Cardiac muscle cell (in vitro differentiated cells and primary cell): ENCODE measurements around the gene DCDC2B. TPM values are rescaled to one million over a fixed set of nuclear protein-coding genes. Genes with fewer than 3 reads are reported as not detected.

Experiments used
- DNase-seq, 2 donors: peaks; one replicate each; pipeline versions ENCODE4 v3.0.0 to v3.0.0-alpha.2; 2010 to 2017; ENCODE audit warnings: low read depth in 1 of 2, low spot score in 1 of 2
- H3K27ac ChIP-seq: fragments of 200-600 bp; sonication (generic); 2 replicates; pipeline ENCODE4 v1.5.1; 2016
- H3K27me3 ChIP-seq: fragments of 200-600 bp; sonication (generic); 2 replicates; pipeline ENCODE4 v1.6.0; 2016; ENCODE audit warnings: control low read depth
- H3K36me3 ChIP-seq: fragments of 200-600 bp; sonication (generic); 2 replicates; pipeline ENCODE4 v1.5.1; 2016; ENCODE audit warnings: control low read depth
- H3K4me1 ChIP-seq: fragments of 200-600 bp; sonication (generic); 2 replicates; pipeline ENCODE4 v1.8.1; 2017; ENCODE audit warnings: low read depth, mild to moderate bottlenecking, mixed run types
- H3K4me3 ChIP-seq: fragments of 200-600 bp; sonication (generic); 2 replicates; pipeline ENCODE4 v1.5.1; 2016; ENCODE audit warnings: mild to moderate bottlenecking
- H3K9me3 ChIP-seq: fragments of 200-600 bp; sonication (generic); 2 replicates; pipeline ENCODE4 v1.5.1; 2017; ENCODE audit warnings: low read depth, mild to moderate bottlenecking, control low read depth
- CTCF ChIP-seq: IDR thresholded peaks from 2 replicates; pipeline ENCODE4 v1.5.1; 2012; ENCODE audit warnings: low read depth, mild to moderate bottlenecking, low read length
- polyA plus RNA-seq: library from polyadenylated mRNA; unstranded; fragments of >200 nt; fragmentation: Nextera tagmentation; extraction: Ambion mirVana; gene quantifications from 2 replicates; pipeline ENCODE4 v1.2.1, GENCODE V29; 2016
- total RNA-seq: library from RNA; depleted of rRNA; stranded (reverse); fragments of >200 nt; gene quantifications from 2 replicates; pipeline ENCODE4 v1.2.3, GENCODE V29; 2016

The DCDC2B gene
- total and polyA plus RNA-seq, 2 experiments from 2014 or later = 0.72 TPM; not detected in 1

GRCh38 chr1:32263744-32264143, 54.9 kb downstream of the DCDC2B start:
- Histone ChIP-seq H3K9me3 (no peaks in the 10 kb centered on the region), H3K27ac (no peak overlapping the region), H3K4me3 (no peak overlapping the region), H3K4me1 (no peaks in the 10 kb centered on the region), H3K36me3 (no peaks in the 10 kb centered on the region), H3K27me3 (no peaks in the 10 kb centered on the region)
- no peak for TF ChIP-seq CTCF
- no peak for DNase-seq

Other genes with a start within 250 kb of the DCDC2B start
- gene KHDRBS1, start 195.2 kb upstream of the DCDC2B start, total RNA-seq = 86.8 and 99.5 TPM in 2 replicates
- 116 and 152 TPM in 2 replicates for gene KHDRBS1, start 195.2 kb upstream of the DCDC2B start, polyA plus RNA-seq
- 5.1 TPM in 2 replicates for gene TMEM39B, start 136.2 kb upstream of the DCDC2B start, total RNA-seq
- 4.6 and 7.0 TPM in 2 replicates for gene TMEM39B, start 136.2 kb upstream of the DCDC2B start, polyA plus RNA-seq
- 36.8 and 45.7 TPM in 2 replicates for gene KPNA6, start 101.0 kb upstream of the DCDC2B start, total RNA-seq
- gene KPNA6, start 101.0 kb upstream of the DCDC2B start, polyA plus RNA-seq = 33.8 and 53.2 TPM in 2 replicates
- 40.8 and 40.9 TPM in 2 replicates for gene TXLNA, start 29.4 kb upstream of the DCDC2B start, total RNA-seq
- 31.3 and 33.3 TPM in 2 replicates for gene TXLNA, start 29.4 kb upstream of the DCDC2B start, polyA plus RNA-seq
- 68.7 and 75.1 TPM in 2 replicates for gene CCDC28B, start 8.5 kb upstream of the DCDC2B start, total RNA-seq
- gene CCDC28B, start 8.5 kb upstream of the DCDC2B start, polyA plus RNA-seq = 99.7 and 111 TPM in 2 replicates
- gene IQCC, start 3.4 kb upstream of the DCDC2B start, total RNA-seq = 1.4 and 2.0 TPM in 2 replicates
- 2.8 and 4.8 TPM in 2 replicates for gene IQCC, start 3.4 kb upstream of the DCDC2B start, polyA plus RNA-seq
- 24.1 and 26.2 TPM in 2 replicates for gene TMEM234, start 13.3 kb downstream of the DCDC2B start, total RNA-seq
- gene TMEM234, start 13.3 kb downstream of the DCDC2B start, polyA plus RNA-seq = 36.8 and 38.0 TPM in 2 replicates
- 165 and 227 TPM in 2 replicates for gene EIF3I, start 13.3 kb downstream of the DCDC2B start, total RNA-seq
- 239 and 243 TPM in 2 replicates for gene EIF3I, start 13.3 kb downstream of the DCDC2B start, polyA plus RNA-seq
- gene FAM167B, start 38.1 kb downstream of the DCDC2B start, total RNA-seq = 1.4 and 2.1 TPM in 2 replicates
- gene FAM167B, start 38.1 kb downstream of the DCDC2B start, polyA plus RNA-seq = 1.2 and 4.6 TPM in 2 replicates
- gene LCK, start 42.2 kb downstream of the DCDC2B start, total RNA-seq = 0.18 TPM in 1 of 2 replicates, not detected in the other
- 0.16 TPM in 1 of 2 replicates, not detected in the other for gene LCK, start 42.2 kb downstream of the DCDC2B start, polyA plus RNA-seq
- gene HDAC1, start 83.0 kb downstream of the DCDC2B start, total RNA-seq = 67.6 and 76.9 TPM in 2 replicates
- gene HDAC1, start 83.0 kb downstream of the DCDC2B start, polyA plus RNA-seq = 96.8 and 110 TPM in 2 replicates
- gene MARCKSL1, start 127.1 kb downstream of the DCDC2B start, total RNA-seq = 263 and 317 TPM in 2 replicates
- gene MARCKSL1, start 127.1 kb downstream of the DCDC2B start, polyA plus RNA-seq = 435 and 587 TPM in 2 replicates
- 8.6 and 12.0 TPM in 2 replicates for gene FAM229A, start 153.4 kb downstream of the DCDC2B start, total RNA-seq
- gene FAM229A, start 153.4 kb downstream of the DCDC2B start, polyA plus RNA-seq = 8.7 and 12.3 TPM in 2 replicates
- gene TSSK3, start 153.4 kb downstream of the DCDC2B start, total RNA-seq = 2.3 and 8.0 TPM in 2 replicates
- 4.5 and 4.7 TPM in 2 replicates for gene TSSK3, start 153.4 kb downstream of the DCDC2B start, polyA plus RNA-seq
- 78.7 and 79.5 TPM in 2 replicates for gene BSDC1, start 185.4 kb downstream of the DCDC2B start, total RNA-seq
- gene BSDC1, start 185.4 kb downstream of the DCDC2B start, polyA plus RNA-seq = 56.2 and 56.7 TPM in 2 replicates